Activated T-cell treated with anti-CD3 and anti-CD28 coated beads for 1 hour (primary cell): ENCODE results near the gene PCK1.
"Not testable (repeated sequence)": the region's sequence is repeated elsewhere in the genome, so short reads cannot be mapped to it uniquely, and the experiment has no call there.

ENCODE experiments used
- DNase-seq: peaks from one replicate; pipeline ENCODE4 v3.0.0-alpha.2; 2020; ENCODE audit warnings: low read depth

PCK1 gene

GRCh38 chr20:57560554-57561355 lies at the start of gene PCK1:
Gene PCK1 (plus strand): TSS chr20:57561110. CDS start chr20:57561412, 302 bp downstream.
- no peak for DNase-seq

GRCh38 chr20:57511709-57512108 lies 49.2 kb upstream of the PCK1 start:
- DNase-seq = not testable (repeated sequence)

GRCh38 chr20:57512432-57512831 lies 48.5 kb upstream of the PCK1 start:
- DNase-seq = no peak

- no peak for DNase-seq
These were observed 47.7 kb upstream of the PCK1 start for GRCh38 chr20:57513199-57513598.

GRCh38 chr20:57514273-57514751 lies 46.6 kb upstream of the PCK1 start:
- no peak for DNase-seq

- DNase-seq = no peak
These were observed 43.0 kb upstream of the PCK1 start for GRCh38 chr20:57517904-57518303.

GRCh38 chr20:57522380-57523140 lies 38.4 kb upstream of the PCK1 start:
- DNase-seq = no peak

GRCh38 chr20:57523782-57524181 lies 37.1 kb upstream of the PCK1 start:
- DNase-seq = no peak

GRCh38 chr20:57524511-57525176 lies 36.3 kb upstream of the PCK1 start, which contains the start of gene CTCFL:
Gene CTCFL (minus strand): TSS chr20:57525140. CDS start chr20:57524205, 935 bp downstream.
- no peak for DNase-seq

GRCh38 chr20:57525328-57526086 lies 35.4 kb upstream of the PCK1 start:
- no peak for DNase-seq

- DNase-seq = no peak
These were observed 34.6 kb upstream of the PCK1 start for GRCh38 chr20:57526087-57526884.

GRCh38 chr20:57526885-57527460 lies 33.9 kb upstream of the PCK1 start:
- DNase-seq = no peak

GRCh38 chr20:57527728-57528127 lies 33.2 kb upstream of the PCK1 start:
- no peak for DNase-seq

- no peak for DNase-seq
These were observed 32.8 kb upstream of the PCK1 start for GRCh38 chr20:57528148-57528547.

- DNase-seq = no peak
These were observed 31.7 kb upstream of the PCK1 start for GRCh38 chr20:57529160-57529585.

- no peak for DNase-seq
These were observed 31.1 kb upstream of the PCK1 start for GRCh38 chr20:57529810-57530209.

GRCh38 chr20:57530327-57530981 lies 30.5 kb upstream of the PCK1 start:
- DNase-seq = no peak

GRCh38 chr20:57532104-57532503 lies 28.8 kb upstream of the PCK1 start:
- no peak for DNase-seq

GRCh38 chr20:57535297-57535696 lies 25.6 kb upstream of the PCK1 start:
- no peak for DNase-seq

GRCh38 chr20:57536120-57536708 lies 24.7 kb upstream of the PCK1 start:
- no peak for DNase-seq
